SKM-1 (cell line): ENCODE data around the gene ARHGAP18.

Experiments
- DNase-seq: peaks from one replicate; lab custom pipeline; 2025; ENCODE audit not compliant: unreplicated experiment; lab: John Stamatoyannopoulos, UW

Gene ARHGAP18

DNA sequence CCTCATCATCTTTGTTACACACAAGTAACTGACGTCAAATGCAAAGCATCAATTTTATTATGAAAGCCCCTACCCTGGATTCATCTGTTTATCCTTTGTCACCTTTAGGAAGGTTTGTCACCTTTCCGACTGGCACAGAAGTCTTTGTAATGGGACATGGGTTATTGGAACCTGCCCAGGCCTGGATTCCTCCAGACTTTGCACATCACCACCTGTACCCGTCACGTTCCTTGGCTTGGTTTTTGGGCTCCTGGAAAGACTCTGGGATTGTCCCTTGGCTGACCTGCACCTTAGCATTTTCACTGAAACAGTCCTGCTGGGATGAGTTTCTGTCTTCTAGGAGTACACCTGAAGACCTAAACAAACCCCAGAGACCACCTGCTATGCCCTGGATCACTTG is 15.4 kb upstream of the ARHGAP18 start:
- no peak for DNase-seq

DNA sequence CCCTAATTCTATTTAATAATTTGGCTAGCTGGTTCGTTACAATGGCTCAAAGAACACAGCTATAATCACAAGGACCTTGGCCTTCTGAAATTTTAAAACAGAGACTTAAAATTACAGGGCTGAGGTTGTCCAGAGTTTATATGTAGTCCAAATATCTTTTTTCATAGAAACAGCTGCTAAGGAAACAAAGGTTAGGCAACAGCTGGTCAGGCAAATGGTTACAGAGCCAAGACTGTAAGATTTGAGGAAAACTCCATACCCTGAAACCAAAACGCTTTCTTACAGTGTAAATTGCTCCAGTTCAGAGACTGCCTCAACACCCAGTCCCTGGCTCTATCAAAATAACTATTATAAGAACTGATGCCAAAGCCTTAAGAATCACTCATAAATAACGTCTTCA is 9.7 kb upstream of the ARHGAP18 start:
- DNase-seq = no peak

GRCh38 chr6:129717277-129717676 is 7.3 kb upstream of the ARHGAP18 start:
- no peak for DNase-seq

- DNase-seq = no peak
Observed at GRCh38 chr6:129713806-129714333, 3.9 kb upstream of the ARHGAP18 start.

DNA sequence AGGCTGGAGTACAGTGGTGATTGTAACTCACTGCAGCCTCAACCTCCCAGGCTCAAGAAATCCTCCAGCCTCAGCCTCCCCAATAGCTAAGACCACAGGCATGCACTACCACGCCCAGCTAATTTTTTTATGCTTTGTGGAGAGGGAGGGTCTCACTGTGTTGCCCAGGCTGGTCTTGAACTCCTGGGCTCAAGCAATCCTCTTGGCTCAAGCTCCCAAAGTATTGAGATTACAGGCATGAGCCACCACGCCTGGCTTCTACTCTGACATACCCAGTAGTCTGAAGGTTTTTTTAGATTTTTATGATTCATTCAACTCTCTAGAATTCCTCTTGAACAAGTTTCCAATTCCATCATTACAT is 1.3 kb upstream of the ARHGAP18 start:
- no peak for DNase-seq

GRCh38 chr6:129710450-129711270 is 683 bp upstream of the ARHGAP18 start:
- DNase-seq = no peak

GRCh38 chr6:129709196-129709768 is 695 bp downstream of the ARHGAP18 start:
- no peak for DNase-seq

DNA sequence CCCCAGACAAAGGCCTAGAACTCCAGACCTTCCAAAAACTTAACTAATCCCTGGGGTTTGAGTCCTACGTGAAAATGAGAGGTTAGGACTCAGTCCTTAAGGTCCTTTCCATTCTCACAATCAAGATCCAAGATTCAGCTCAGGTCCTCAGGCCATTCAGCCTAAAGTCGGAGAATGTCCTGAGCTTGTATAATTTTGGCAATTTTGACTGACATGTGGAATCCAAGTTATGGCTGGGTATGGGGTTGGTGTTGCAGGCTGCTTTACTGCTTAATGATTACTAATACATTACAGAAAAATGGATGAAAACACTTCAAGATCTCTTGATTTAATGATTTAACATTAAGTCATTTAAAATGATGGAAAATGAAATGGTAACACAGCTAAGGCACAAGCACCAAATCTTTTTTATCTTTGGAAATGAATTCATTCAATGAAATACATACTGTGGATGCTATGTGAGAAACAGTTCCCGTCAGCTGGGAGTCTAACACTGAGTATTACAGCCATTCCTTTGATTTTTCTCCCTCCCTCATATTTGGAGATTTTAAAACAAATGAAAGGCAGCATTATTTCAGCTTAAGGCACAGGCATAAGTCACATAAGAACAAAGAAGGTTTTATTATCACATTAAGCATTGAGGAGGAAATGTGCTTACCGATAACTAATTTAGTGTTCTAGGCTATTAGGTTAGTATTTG is 1.3 kb downstream of the ARHGAP18 start:
- no peak for DNase-seq

DNA sequence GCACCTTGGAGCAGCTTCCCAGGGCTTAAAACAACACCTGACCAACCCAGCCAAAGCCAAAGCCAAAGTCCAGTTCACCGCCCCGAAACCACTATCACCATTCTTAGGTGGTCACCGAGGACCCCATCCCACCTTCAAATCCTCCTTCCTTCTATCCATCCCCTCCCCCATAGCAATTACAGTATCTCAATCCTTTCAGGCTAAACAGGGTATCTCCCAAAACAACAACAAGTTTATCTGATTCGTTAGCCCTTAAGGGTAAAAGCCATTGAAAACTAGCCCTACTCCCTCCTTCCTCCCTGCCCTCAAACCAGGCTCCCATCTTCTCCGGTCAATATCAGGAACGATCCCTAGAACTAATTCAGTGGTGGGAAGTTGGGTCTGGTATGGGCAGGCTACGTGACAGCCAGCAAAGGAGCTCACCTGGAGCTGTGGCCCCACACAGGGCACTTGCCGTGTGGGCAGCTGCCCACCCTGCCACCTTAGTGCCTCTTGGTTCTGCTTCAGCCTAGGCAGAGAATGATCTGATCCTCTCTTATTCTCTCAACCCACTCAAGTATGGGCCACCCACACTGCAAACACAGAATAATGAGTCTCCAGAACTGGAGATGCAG is 2.0 kb downstream of the ARHGAP18 start:
- no peak for DNase-seq

DNA sequence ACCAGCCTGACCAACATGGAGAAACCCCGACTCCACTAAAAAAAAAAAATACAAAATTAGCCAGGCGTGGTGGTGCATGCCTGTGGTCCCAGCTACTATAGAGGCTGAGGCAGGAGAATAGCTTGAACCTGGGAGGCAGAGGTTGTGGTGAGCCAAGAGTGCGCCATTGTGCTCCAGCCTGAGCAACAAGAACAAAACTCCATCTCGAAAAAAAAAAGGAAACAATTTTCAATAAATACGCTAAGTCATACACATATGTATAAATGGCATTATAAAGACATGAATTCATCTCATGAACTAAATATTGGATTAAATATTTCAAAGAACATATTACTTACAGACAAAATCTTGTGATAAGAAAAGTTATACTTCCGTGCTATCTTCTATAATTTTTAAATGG is 2.9 kb downstream of the ARHGAP18 start:
- DNase-seq = no peak

DNA sequence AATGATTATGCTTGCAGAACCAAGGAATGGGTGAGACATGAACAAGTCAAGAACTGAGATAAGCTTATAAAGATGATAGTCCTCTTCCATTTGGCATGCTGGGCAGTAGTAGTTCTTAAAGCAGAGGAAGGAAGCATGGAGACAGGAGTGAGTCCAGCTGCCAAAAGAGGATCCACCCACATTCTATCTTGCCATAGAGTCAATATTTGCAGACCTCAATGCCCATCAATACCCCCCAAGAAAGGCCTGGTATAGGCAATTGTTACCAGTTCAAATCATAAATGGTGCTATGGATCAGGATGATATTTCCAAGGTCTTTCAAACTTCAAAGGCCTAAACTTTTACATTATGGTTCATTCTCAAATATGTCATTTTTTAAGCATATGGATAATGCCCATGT is 4.8 kb downstream of the ARHGAP18 start:
- no peak for DNase-seq

GRCh38 chr6:129704708-129705107 is 5.3 kb downstream of the ARHGAP18 start:
- no peak for DNase-seq

- DNase-seq = no peak
Observed at GRCh38 chr6:129701721-129702455, 8.1 kb downstream of the ARHGAP18 start.

DNA sequence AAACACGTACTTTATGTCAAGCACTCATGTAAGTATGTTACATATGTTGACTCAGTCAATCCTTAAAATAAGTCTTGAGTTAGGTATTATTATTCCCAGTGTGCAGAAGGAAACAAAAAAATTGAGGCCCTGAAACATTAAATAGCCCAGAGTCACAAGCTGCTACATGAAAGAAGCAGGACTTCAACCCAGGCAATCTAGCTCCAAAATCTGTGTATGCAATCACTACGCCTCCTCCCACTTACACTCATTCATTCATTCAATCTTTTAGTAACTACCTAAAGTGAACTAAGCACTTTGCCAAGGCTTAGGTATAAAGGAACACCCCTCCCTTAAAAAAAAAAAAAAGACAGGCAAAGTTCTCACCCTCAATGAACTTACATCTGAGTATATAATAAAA is 9.3 kb downstream of the ARHGAP18 start:
- DNase-seq = no peak

- DNase-seq = no peak
Observed at GRCh38 chr6:129699659-129700058, 10.3 kb downstream of the ARHGAP18 start.

- DNase-seq = no peak
Observed at GRCh38 chr6:129698430-129698829, 11.5 kb downstream of the ARHGAP18 start.

DNA sequence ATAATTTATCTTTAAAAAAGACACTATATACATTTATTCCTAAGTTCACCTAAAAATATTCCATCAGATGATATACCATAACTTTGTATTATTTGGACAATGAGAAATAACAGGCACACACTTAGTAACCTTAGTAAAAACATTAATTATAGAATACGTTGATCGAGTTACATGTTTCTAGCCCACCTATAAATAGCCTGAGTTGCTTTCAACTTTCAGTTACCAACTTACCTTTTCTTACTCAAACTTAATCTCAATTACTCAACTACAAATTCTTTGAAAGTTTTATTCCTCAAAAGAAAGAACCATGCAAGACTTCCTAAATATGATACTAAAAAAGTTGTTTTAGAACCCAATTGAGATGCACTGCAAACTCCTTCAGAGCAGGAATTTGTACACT is 12.2 kb downstream of the ARHGAP18 start:
- no peak for DNase-seq

DNA sequence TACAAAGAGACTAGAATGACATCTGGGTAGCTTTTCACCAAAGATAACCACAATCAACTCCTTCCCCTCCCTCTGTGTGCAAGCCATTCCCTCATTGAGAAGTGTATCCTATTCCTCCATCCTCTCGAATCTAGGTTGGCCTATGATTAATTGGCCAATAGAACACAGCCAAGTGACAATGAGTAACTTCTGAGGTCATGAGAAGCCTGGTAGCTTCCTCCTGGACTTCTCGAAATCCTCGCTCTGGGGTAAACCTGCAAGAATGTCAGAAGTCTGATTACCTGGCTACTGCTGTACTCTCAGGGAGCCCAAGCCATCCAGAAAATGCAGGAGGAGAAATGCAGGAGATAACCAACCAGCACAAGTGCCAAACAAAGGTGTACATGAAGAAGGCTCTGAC is 13.1 kb downstream of the ARHGAP18 start:
- no peak for DNase-seq

- DNase-seq = no peak
Observed at GRCh38 chr6:129696028-129696418, 14.0 kb downstream of the ARHGAP18 start.

- no peak for DNase-seq
Observed at GRCh38 chr6:129695373-129696027, 14.5 kb downstream of the ARHGAP18 start.
